CD4-positive, alpha-beta T cell treated with Interleukin-4 for 1 hour (primary cell): Measurements from ENCODE around the gene APOD.
"Not testable (repeated sequence)": the region's sequence is repeated elsewhere in the genome, so short reads cannot be mapped to it uniquely, and the experiment has no call there.

Experiments used
- DNase-seq, 2 donors: peaks; one replicate each; pipeline ENCODE4 v3.0.0-alpha.2; 2020 to 2022

The APOD gene

GRCh38 chr3:195617784-195618659 lies 34.3 kb upstream of the APOD start:
- not testable (repeated sequence) for DNase-seq

- DNase-seq: not testable (repeated sequence)
Observed at GRCh38 chr3:195617134-195617533, 33.4 kb upstream of the APOD start.

GRCh38 chr3:195616681-195617080 lies 32.9 kb upstream of the APOD start:
- no peak for DNase-seq

- DNase-seq: not testable (repeated sequence)
Observed at GRCh38 chr3:195615952-195616537, 32.3 kb upstream of the APOD start.

- peak in 1 of 2 donors; percentile 12 for DNase-seq
Observed at GRCh38 chr3:195614672-195615504, 31.1 kb upstream of the APOD start.

- no peak for DNase-seq
Observed at GRCh38 chr3:195613468-195614069, 29.8 kb upstream of the APOD start.

GRCh38 chr3:195612075-195612800 lies 28.5 kb upstream of the APOD start:
- DNase-seq: no peak

- peak; percentile 29 to 65 for DNase-seq
Observed at GRCh38 chr3:195609229-195609628, 25.5 kb upstream of the APOD start.

GRCh38 chr3:195601785-195602184 lies 18.0 kb upstream of the APOD start:
- not testable (repeated sequence) for DNase-seq

GRCh38 chr3:195601382-195601781 lies 17.6 kb upstream of the APOD start:
- DNase-seq: no peak

- not testable (repeated sequence) for DNase-seq
Observed at GRCh38 chr3:195599926-195600325, 16.2 kb upstream of the APOD start.

GRCh38 chr3:195599516-195599915 lies 15.8 kb upstream of the APOD start:
- not testable (repeated sequence) for DNase-seq

- DNase-seq: no peak
Observed at GRCh38 chr3:195597848-195598247, 14.1 kb upstream of the APOD start.

GRCh38 chr3:195597229-195597628 lies 13.5 kb upstream of the APOD start:
- no peak for DNase-seq

GRCh38 chr3:195596765-195597171 lies 13.0 kb upstream of the APOD start:
- no peak for DNase-seq

- no peak for DNase-seq
Observed at GRCh38 chr3:195595785-195596531, 12.2 kb upstream of the APOD start.

GRCh38 chr3:195591852-195592251 lies 8.1 kb upstream of the APOD start:
- no peak for DNase-seq

- no peak for DNase-seq
Observed at GRCh38 chr3:195591220-195591619, 7.5 kb upstream of the APOD start.

GRCh38 chr3:195590381-195590780 lies 6.6 kb upstream of the APOD start:
- DNase-seq: not testable (repeated sequence)

- DNase-seq: not testable (repeated sequence)
Observed at GRCh38 chr3:195589796-195590195, 6.1 kb upstream of the APOD start.

GRCh38 chr3:195587824-195588223 lies 4.1 kb upstream of the APOD start:
- DNase-seq: no peak
